ENCODE measurements around the gene ACER2. TPM values are rescaled to one million over a fixed set of nuclear protein-coding genes. Genes with fewer than 3 reads are reported as not detected.

ACER2 gene
- total RNA-seq, 4 donors from 2014 or later, result 3.5 to 4.2 (median 4.0) TPM

DNA sequence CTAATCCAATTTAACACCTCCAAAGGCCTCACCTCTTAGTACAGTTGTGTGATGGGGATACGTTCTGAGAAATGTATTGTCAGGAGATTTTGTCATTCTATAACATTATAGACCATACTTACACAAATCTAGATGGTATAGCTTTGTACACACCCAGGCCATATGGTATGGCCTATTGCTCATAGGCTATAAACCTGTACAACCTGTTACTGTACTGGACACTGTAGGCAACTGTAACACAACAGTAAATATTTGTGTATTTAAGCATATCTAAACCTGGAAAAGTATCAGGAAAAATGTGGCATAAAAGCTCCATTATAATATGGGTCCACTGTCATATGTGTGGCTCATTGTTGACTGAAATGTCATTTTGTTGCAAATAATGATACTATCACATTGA is 12.1 kb downstream of the ACER2 start:
- no peak overlapping the region for H3K27ac ChIP-seq
- no peaks in the 10 kb centered on the region for H3K4me1 ChIP-seq
- no peaks in the 10 kb centered on the region for H3K9me3 ChIP-seq
- no peak for TF ChIP-seq POLR2A (IDR thresholded peaks at IDR 0.05)
- TF ChIP-seq, protein P1, sequence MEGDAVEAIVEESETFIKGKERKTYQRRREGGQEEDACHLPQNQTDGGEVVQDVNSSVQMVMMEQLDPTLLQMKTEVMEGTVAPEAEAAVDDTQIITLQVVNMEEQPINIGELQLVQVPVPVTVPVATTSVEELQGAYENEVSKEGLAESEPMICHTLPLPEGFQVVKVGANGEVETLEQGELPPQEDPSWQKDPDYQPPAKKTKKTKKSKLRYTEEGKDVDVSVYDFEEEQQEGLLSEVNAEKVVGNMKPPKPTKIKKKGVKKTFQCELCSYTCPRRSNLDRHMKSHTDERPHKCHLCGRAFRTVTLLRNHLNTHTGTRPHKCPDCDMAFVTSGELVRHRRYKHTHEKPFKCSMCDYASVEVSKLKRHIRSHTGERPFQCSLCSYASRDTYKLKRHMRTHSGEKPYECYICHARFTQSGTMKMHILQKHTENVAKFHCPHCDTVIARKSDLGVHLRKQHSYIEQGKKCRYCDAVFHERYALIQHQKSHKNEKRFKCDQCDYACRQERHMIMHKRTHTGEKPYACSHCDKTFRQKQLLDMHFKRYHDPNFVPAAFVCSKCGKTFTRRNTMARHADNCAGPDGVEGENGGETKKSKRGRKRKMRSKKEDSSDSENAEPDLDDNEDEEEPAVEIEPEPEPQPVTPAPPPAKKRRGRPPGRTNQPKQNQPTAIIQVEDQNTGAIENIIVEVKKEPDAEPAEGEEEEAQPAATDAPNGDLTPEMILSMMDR (IDR thresholded peaks at IDR 0.05), result no peak
- H3K27me3 ChIP-seq, result no peaks in the 10 kb centered on the region
- DNase-seq, result no peak
- no peak overlapping the region for H3K4me3 ChIP-seq
- no peaks in the 10 kb centered on the region for H3K36me3 ChIP-seq

- H3K27ac ChIP-seq, result no peak overlapping the region
- H3K4me3 ChIP-seq, result no peak overlapping the region
- H3K36me3 ChIP-seq, result no peaks in the 10 kb centered on the region
- no peaks in the 10 kb centered on the region for H3K27me3 ChIP-seq
- DNase-seq, result no peak
- H3K4me1 ChIP-seq, result no peaks in the 10 kb centered on the region
- no peaks in the 10 kb centered on the region for H3K9me3 ChIP-seq
- TF ChIP-seq POLR2A (IDR thresholded peaks at IDR 0.05), result no peak
- TF ChIP-seq, protein P1 (IDR thresholded peaks at IDR 0.05), result no peak
Observed at GRCh38 chr9:19423163-19423562, 14.4 kb downstream of the ACER2 start.

DNA sequence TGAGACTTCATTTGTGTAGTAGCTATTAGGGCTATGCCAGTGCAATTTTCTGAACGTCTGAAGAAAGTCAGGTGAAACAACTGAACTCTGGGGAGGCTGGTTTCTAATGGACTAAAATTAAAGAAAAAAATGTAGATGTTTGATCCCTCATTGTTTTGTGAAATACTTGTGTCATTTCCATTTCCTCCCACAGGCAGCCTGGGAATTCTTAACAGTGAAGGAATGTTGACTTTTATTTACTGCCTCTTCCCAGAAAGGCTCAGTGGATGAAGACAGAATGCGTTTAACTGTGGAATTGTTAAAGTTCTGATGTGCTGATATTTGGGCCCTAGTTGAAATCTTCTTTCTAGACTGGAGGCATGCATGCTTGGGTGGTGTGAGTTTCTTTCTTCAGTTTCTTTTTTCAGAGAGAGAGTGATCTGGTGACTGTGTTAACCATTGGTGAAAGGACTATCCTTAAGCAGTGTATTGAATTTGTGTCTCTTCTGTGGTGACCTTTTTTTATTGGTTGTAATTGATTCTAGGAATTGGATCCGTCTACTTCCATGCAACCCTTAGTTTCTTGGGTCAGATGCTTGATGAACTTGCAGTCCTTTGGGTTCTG is 15.5 kb downstream of the ACER2 start:
- Histone ChIP-seq H3K27me3 (no peaks in the 10 kb centered on the region), H3K4me1 (no peaks in the 10 kb centered on the region), H3K4me3 (no peak overlapping the region), H3K27ac (no peak overlapping the region), H3K36me3 (no peaks in the 10 kb centered on the region), H3K9me3 (no peaks in the 10 kb centered on the region)
- no peak for TF ChIP-seq POLR2A (IDR thresholded peaks at IDR 0.05)
- TF ChIP-seq, protein P1 (IDR thresholded peaks at IDR 0.05), result no peak
- DNase-seq, result no peak

- no peak for TF ChIP-seq POLR2A (IDR thresholded peaks at IDR 0.05)
- TF ChIP-seq, protein P1 (IDR thresholded peaks at IDR 0.05), result no peak
- Histone ChIP-seq H3K4me3 (no peak overlapping the region), H3K36me3 (no peaks in the 10 kb centered on the region), H3K4me1 (no peaks in the 10 kb centered on the region), H3K9me3 (no peaks in the 10 kb centered on the region), H3K27me3 (no peaks in the 10 kb centered on the region), H3K27ac (no peak overlapping the region)
- no peak for DNase-seq
Observed at GRCh38 chr9:19429595-19429994, 20.8 kb downstream of the ACER2 start.

DNA sequence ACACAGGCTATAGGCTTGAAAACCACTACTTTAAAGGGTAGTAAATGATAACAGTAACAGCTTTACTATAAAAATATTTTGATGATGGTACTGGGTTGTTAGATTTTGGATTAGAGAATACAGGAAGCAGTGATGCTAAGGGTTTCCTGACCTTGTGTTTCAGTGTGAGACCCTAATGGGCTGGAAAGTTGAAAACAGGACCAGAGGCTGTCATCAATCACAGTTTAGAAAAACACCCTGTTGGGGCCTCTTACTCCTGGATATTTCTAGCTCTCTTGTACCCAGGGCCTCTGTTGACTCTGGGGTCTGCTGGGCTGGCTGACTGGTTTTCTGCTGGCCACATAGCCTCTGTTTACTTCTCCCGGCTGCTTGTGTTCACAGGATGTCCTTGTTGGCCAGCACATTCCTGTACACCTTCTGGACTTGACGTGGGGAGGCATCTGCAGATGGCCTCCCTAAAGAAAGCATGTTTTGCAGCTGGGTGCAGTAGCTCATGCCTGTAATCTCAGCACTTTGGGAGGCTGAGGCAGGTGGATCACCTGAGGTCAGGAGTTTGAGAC is 21.5 kb downstream of the ACER2 start:
- Histone ChIP-seq H3K4me1 (no peaks in the 10 kb centered on the region), H3K4me3 (no peak overlapping the region), H3K36me3 (no peaks in the 10 kb centered on the region), H3K27me3 (no peaks in the 10 kb centered on the region), H3K9me3 (no peaks in the 10 kb centered on the region), H3K27ac (no peak overlapping the region)
- DNase-seq, result no peak
- TF ChIP-seq POLR2A (IDR thresholded peaks at IDR 0.05), result no peak
- TF ChIP-seq, protein P1 (IDR thresholded peaks at IDR 0.05), result no peak

Data from Peyer's patch (tissue), 4 donors.